GM19193 (cell line): ENCODE results near the gene DLG5.

ENCODE experiments used
- POLR2A ChIP-seq: IDR thresholded peaks from 4 replicates; pipeline ENCODE4 v1.6.1; 2011; ENCODE audit not compliant: insufficient read depth, insufficient read length; ENCODE audit errors: extremely low read depth

DLG5 gene

DNA sequence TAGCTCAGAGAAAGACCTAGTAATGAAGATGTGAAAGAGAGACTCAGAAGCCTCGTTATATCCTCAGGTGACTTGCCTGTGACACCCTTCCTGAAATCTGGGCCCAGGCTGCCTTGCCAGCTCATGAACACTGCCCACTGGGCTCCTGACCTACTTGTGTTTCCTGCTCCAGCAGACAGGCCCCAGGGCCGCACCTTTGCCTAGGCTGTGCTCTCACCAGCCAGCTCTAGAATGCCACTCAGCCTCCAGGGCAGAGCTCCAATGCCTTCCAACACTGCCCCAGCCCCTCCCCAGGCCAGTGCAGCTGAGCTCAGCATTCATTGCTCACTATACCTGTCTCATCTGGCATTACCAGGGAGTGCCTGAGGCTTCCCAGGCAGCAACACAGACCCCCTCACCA is 94.3 kb downstream of the DLG5 start:
- TF ChIP-seq POLR2A: no peak

DNA sequence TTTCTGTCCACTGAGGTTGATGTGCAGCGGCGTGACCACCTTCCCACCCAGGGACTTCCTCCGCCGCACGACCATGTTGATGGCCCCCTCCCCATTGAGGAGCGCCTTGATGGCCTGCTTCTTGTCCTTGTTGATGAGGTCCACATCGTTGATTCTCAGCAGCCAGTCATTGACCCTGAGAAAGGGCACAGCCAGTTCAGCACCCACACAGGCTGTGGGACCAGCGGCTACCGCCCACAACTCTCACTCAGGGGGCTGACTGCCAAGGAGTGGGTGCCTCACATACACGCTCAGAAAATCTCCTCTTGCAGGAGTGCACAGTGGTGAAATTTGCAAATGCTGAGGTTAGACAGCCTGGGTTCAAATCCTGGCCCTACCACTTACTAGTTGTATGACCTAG is 97.2 kb downstream of the DLG5 start:
- TF ChIP-seq POLR2A: no peak

DNA sequence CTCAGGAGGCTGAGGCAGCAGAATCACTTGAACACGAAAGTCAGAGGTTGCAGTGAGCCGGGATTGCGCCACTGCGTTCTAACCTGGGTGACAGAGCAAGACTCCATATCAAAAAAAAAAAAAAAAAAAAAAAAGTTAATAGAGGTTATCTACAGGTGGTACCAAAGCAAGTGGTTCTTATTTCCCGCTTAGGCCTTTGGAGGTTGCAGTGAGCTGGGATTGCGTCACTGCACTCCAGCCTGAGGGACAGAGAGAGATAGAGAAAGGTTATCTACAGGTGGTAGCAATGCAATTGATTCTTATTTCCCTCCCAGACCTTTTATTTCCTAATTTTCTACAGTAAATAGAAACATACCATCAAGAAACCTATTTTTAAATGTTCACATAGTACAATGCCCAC is 98.2 kb downstream of the DLG5 start:
- no peak for TF ChIP-seq POLR2A

DNA sequence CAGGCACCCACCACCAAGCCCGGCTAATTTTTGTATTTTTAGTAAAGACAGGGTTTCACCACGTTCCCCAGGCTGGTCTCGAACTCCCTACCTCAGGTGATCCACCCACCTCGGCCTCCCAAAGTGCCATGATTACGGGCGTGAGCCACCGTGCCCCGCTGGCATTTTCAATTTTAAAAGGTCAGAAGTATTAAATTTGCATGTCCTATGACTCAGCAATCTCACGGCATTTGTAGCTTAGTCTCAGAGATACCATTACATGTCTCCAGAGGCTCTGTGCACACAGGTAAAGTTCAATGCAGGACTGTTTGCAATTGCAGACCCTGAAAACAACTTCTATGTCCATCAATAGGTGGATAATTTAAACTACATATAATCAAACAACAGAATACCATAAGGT is 99.2 kb downstream of the DLG5 start:
- no peak for TF ChIP-seq POLR2A

DNA sequence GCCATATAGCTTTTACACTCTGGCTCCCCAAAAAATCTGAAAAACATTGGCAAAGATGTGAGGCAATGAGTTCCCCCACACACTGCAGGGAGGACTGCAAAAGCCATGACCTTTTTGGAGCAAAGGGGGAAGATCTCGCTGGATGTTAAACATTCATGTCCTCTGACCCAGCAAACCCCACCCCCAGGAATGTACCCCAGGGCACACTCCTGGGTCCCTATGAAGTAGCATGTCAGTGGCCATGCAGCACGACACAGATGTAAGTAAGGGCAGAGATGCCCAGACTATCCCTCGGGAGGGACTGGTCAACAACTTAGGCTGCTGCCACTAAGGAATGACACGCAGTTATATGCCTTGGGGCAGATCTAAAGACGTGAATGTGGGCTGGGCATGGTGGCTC is 100.6 kb downstream of the DLG5 start:
- no peak for TF ChIP-seq POLR2A

DNA sequence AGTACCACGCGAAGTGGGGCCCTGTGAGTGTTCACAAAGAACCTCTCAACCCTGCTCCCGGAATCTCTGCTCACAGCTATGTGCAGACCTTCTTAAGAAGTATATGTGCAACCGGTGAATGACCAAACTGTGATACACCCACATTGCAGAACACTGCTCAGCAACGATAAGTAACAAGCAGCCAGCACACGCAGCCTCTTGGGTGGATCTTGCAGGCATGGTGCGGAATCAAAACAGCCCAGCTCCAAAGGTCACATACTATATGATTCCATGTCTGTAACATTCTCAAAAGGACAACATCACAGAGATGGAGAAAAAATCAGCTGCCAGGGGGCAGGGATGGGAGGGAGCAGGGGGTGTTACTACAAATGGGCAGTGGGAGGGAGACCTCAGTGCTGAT is 101.6 kb downstream of the DLG5 start:
- no peak for TF ChIP-seq POLR2A

DNA sequence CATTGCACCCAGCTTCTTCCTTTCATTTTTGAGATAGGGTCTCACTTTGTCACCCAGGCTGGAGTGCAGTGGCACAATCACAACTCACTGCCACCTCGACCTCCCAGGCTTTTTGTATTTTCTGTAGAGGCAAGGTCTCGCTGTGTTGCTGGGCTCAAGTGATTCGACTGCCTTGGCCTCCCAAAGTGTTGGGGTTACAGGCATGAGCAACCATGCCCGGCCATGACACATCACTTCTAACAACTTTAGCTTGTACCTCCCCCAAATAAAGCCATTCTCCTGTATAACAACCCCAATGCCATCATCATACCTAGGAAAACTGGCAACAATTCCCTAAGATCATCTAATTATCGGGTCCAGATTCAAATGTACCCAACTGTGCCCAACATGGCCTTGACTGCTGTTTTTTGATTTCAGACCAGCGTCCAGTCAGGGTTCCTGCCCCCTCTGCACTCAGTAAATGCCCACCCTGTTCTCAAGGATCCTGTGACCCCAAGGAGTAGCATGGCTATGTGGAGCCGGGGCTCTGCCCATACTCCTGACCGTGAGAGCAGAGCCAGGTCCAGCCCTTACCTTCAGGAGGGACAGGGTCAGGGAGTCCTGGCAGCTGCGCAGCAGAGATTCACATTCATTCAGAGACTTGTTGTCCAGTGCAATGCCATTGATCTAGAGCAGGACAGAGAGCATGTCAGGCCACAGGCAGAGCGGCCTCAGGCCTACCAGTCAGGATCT is 102.6 kb downstream of the DLG5 start:
- TF ChIP-seq POLR2A: no peak

DNA sequence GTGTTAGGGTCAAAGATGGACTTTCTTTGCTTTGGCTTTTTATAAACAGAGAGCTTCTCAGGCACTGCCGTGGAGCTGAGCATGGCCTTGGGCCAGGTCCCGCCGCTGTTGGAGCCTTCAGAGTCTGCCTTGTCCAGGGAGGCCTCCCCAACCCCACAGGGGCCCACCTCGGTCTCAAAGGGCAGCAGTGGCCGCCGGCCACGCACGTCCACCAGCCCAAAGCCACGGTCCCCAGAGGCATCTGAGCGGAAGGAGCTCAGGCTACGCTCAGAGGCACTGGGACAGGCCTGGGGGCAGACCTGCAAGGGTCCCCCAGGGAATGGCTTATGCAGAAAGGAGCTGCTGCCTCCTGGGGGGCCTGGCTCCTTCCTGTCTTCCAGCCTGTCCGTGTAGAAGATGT is 105.0 kb downstream of the DLG5 start:
- no peak for TF ChIP-seq POLR2A

DNA sequence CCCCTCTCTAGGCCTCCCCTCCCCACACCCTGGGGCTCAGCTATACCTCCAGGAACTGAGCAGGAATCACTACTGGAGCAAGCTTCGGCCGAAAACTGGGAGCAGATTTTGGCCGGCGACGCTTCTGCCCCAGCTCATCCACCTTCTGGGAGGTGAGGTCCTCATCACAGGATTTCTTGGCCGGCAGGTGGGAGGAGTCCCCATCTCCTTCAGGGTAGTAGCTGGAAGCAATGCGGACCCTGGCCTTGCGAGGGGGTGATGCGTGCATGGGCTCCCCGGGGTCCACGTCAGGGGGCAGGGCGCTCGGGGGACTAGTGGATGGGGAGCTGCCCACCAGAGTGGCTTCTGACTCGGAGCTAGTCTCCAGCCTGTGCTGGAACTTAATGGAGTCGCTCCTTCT is 105.5 kb downstream of the DLG5 start:
- no peak for TF ChIP-seq POLR2A

DNA sequence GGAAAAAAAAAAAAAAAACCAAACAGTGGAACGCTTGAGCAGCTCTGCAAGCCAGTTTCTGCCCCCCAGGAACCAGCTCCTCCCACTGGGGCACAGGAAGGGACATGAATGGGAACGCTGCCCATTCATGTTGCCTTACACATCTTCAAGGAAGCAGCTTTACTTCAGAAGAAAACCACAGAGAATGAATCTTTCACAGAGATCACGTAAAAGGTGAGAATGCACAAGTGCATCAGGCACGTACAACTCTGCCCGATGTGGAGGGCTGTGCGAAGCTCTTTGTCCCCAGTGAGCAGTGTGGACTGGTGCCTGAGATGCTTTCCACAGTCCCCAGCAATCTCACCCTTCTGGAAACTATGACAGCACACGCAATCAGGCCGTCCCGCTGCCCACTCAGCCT is 106.2 kb downstream of the DLG5 start:
- no peak for TF ChIP-seq POLR2A

DNA sequence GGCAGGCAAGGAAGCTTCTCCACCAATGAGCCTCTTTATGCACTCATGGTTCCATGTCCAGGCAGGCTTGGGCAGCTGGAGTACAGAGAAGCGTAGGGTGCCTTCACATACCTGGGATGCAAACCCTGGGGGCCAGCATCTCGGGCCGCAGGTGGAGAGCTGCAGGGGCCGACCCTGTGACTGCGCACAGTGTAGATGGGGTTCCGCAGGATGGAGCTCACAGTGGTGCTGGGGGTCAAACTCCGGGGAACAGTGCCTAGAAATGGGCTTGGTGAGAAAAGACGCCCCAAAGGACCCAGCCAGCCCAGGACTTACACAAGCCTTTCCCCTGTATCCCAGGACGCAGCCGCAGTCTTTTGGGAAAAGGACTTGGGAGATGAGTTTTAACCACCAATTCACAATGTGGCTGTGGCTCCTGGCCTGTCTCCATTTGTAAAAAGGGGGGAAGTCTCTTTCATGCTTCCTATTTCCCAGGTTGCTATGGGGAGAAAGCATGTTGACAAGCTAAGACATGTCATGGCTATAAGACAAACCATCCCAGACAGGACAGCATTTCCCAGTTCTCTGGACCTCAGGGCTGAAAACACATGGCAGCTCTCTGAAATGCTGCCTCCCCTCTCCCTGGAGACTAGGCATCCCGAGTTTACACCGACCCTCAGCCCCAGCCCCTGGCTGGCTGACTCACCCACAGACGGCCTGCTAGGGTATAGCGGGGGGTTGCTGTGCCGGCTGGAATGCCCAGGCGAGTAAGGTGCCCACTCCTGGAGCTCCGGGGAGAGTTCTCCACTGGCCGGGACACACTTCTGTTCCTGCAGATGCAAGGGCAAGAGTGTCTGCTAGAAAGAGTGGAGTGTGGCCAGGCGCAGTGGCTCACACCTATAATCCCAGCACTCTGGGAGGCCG is 107.1 kb downstream of the DLG5 start:
- TF ChIP-seq POLR2A: no peak

DNA sequence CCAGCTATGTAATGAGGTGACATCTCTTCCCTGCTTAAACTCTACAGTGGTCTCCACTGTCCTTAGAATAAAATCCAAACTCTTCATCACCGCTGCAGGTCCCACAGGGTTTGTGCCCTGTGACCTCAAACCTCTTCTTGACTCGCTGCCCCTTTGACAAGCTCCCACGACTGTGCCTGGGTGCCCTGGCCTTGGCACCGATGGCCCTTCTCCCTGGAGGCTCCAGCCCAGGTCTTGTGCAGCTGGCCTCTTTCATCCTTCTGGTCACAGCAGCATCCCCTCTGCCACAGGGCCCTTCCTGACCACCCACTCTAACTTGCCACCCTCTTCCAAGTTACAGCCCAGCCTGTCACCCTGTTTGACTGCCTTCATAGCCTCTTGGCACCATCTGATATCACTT is 108.2 kb downstream of the DLG5 start:
- TF ChIP-seq POLR2A: no peak

DNA sequence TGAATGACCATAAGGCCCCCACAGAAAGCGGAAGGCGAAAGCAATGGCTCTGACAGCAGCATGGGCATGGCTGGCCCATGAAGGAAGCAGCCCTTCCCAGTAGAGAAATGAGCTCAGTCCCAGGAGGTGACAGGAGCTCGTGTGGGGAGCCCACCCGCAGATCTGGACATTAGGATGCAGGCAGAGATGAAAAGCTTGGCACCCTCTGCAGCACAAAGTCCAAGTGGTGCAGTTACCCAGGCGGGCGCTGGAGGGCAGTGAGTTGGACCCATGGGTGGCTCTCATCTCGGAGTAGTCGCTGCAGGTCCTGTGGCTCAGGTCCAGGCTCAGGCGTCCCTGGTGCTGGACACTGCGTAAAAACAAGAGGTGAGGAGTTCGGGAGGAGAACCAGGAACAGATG is 109.0 kb downstream of the DLG5 start:
- no peak for TF ChIP-seq POLR2A

DNA sequence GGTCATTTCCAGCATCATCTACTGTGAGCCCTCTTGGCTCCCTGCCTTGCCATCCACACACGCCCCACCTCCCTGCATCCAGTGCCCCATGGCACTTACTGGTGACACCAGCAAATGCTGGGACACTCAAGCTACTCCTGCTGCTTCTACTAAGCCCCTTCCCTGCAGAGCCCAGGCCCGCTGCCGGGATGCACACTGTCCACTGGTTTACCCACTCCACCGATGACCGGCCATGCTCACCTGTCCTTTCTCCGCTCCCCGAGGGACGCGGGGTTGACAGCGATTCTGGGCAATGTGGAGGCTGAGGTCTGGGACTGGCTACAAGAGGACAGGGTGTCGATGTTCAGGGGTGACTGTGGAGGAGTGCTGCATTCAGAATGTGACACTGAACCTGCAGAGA is 110.2 kb downstream of the DLG5 start:
- TF ChIP-seq POLR2A: no peak

DNA sequence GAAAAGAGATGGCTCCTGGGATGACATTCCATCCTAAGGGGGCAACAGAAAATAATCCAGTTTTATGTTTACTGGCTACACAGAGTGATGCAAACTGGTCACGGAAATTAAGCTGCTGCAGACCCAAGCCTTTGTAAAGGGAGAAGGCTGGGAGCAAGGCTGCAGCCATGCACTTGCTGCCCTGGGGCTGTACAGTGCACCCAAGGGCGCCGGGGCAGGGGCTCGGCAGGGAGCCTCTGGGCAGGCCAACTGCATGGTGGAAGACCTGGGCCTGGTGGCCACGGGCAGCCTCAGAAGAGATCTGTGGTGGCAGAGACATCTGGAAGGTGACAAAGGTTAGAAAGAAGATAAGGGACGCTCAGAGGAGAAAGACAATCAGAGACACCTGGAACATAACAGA is 113.8 kb downstream of the DLG5 start:
- no peak for TF ChIP-seq POLR2A

DNA sequence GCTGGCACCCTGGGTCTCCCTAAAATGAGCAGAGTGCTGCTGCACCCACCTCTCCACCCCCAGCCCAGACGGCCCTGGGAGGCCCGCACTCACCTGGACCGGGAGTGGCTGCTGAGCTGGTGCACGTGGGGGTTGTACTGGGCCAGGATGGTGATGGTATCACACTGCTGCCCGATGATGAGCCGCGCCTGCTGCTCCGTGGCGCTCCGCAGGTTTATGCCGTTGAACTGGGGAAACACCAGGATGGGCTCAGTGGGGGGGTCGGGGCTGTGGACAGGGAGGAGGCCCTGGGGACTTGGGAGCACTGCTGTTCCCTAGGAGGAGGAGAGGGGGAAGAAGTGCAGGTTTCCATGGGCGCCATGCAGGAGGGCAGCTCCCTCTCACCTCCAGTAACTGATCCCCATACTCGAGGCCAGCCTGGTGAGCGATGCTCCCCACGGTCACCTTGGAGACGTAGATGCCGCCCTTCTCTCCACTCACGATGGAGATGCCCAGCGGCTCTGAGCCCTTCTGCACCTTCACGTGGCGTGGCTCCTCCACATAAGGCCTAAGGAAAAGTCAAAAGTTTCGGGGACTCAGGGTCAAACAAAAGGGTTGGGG is 114.6 kb downstream of the DLG5 start:
- TF ChIP-seq POLR2A: no peak
